Type B pancreatic cell (in vitro differentiated cells): ENCODE results near the gene GDPD4. TPM values are rescaled to one million over a fixed set of nuclear protein-coding genes. Genes with fewer than 3 reads are reported as not detected.

ENCODE experiments used
- DNase-seq: peaks from one replicate; pipeline ENCODE4 v3.0.0; 2021; ENCODE audit warnings: mixed read lengths; ENCODE audit not compliant: unreplicated experiment; ENCODE audit errors: extremely low spot score
- H3K27ac Mint-ChIP-seq: 2 replicates; pipeline ENCODE4 v1.8.0; 2021; ENCODE audit warnings: mild to moderate bottlenecking, mixed read lengths
- H3K27me3 Mint-ChIP-seq: 2 replicates; pipeline ENCODE4 v1.8.0; 2021; ENCODE audit warnings: mixed read lengths
- H3K36me3 Mint-ChIP-seq: 2 replicates; pipeline ENCODE4 v1.8.0; 2021; ENCODE audit warnings: mixed read lengths
- H3K4me1 Mint-ChIP-seq: one replicate; pipeline ENCODE4 v1.8.0; 2021; ENCODE audit warnings: mixed read lengths; ENCODE audit not compliant: unreplicated experiment
- H3K4me3 Mint-ChIP-seq: 2 replicates; pipeline ENCODE4 v1.8.0; 2021; ENCODE audit warnings: mild to moderate bottlenecking, mixed read lengths
- H3K9me3 Mint-ChIP-seq: 2 replicates; pipeline ENCODE4 v1.8.0; 2021; ENCODE audit warnings: mixed read lengths
- total RNA-seq: library from RNA; stranded (reverse); gene quantifications from 2 replicates; pipeline ENCODE4 v1.2.1, GENCODE V29; 2021; ENCODE audit warnings: low replicate concordance
- TF ChIP-seq, protein P1 (sequence below): fragments of 200-600 bp; sonication (generic); conservative IDR thresholded peaks from 2 replicates; pipeline ENCODE4 v1.5.0; 2021; ENCODE audit warnings: antibody characterized with exemption, mild to moderate bottlenecking

GDPD4 gene
- total RNA-seq, 1 donor from 2014 or later: not detected

DNA sequence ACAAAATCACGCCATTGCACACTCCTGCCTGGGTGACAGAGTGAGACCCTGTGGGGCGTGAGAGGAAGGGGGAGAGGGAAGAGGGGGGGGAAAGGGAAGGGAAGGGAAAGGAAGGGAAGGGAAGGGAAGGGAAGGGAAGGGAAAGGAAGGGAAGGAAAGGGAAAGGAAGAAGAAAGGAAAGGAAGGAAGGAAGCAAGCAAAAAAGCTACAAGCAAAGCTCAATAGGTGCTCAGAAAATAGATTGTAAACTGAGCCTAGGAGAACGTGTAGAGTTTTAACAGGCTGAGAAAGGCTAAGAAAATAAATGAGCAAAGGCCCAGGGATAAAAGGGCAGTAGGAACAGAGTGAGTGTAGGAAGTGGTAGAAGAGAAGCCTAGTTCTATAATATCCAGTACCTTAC, 30.8 kb upstream of the GDPD4 start:
- Mint-ChIP-seq H3K27ac (no peak overlapping the region), H3K4me3 (no peak overlapping the region), H3K9me3 (no peaks in the 10 kb centered on the region), H3K27me3 (no peaks in the 10 kb centered on the region), H3K36me3 (peaks cover 21% of the 10 kb centered on the region), H3K4me1 (no peaks in the 10 kb centered on the region)
- DNase-seq: no peak
- TF ChIP-seq, protein P1, sequence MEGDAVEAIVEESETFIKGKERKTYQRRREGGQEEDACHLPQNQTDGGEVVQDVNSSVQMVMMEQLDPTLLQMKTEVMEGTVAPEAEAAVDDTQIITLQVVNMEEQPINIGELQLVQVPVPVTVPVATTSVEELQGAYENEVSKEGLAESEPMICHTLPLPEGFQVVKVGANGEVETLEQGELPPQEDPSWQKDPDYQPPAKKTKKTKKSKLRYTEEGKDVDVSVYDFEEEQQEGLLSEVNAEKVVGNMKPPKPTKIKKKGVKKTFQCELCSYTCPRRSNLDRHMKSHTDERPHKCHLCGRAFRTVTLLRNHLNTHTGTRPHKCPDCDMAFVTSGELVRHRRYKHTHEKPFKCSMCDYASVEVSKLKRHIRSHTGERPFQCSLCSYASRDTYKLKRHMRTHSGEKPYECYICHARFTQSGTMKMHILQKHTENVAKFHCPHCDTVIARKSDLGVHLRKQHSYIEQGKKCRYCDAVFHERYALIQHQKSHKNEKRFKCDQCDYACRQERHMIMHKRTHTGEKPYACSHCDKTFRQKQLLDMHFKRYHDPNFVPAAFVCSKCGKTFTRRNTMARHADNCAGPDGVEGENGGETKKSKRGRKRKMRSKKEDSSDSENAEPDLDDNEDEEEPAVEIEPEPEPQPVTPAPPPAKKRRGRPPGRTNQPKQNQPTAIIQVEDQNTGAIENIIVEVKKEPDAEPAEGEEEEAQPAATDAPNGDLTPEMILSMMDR: no peak

DNA sequence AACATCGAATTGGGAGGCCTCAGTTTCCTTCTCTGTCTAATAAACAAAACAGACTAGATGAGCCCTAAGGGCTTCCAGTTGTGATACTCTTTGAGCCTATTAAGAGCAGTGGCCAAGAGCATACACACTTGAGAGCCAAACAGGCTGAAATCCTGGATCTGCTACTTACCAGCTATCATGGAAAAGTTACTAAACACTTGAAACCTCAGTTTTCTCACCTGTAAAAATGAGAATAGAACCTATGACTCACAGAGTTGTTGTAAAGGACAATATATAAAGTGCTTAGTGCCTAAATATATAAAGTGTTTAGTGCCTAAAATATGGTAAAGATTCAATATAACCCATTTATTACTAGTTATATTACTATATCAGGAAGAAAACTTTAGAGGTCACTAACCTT, 23.7 kb upstream of the GDPD4 start:
- TF ChIP-seq, protein P1: no peak
- H3K27me3 Mint-ChIP-seq: no peaks in the 10 kb centered on the region
- no peaks in the 10 kb centered on the region for H3K9me3 Mint-ChIP-seq
- no peaks in the 10 kb centered on the region for H3K4me1 Mint-ChIP-seq
- H3K4me3 Mint-ChIP-seq: no peak overlapping the region
- DNase-seq: no peak
- H3K27ac Mint-ChIP-seq: no peak overlapping the region
- peaks cover 19% of the 10 kb centered on the region for H3K36me3 Mint-ChIP-seq

DNA sequence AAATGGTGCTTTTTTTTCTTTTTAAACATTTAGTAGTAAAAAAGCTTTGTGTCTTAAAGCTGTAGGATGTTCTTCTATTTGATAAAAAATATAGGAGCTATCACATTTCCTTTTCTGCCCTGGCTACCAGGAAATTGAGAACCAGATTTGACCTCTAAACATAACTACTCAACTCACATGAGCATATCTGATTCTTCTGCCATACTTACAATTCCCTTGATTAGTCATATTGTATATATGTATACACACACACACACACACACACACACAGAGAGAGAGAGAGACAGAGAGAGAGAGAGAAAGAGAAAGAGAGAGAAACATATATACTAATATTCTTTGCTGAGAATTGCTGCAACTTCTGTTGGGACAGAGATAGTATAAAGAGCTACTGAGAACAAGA, 23.0 kb upstream of the GDPD4 start:
- TF ChIP-seq, protein P1: no peak
- H3K4me3 Mint-ChIP-seq: no peak overlapping the region
- H3K27ac Mint-ChIP-seq: no peak overlapping the region
- no peaks in the 10 kb centered on the region for H3K9me3 Mint-ChIP-seq
- no peaks in the 10 kb centered on the region for H3K4me1 Mint-ChIP-seq
- peaks cover 19% of the 10 kb centered on the region for H3K36me3 Mint-ChIP-seq
- DNase-seq: no peak
- no peaks in the 10 kb centered on the region for H3K27me3 Mint-ChIP-seq

DNA sequence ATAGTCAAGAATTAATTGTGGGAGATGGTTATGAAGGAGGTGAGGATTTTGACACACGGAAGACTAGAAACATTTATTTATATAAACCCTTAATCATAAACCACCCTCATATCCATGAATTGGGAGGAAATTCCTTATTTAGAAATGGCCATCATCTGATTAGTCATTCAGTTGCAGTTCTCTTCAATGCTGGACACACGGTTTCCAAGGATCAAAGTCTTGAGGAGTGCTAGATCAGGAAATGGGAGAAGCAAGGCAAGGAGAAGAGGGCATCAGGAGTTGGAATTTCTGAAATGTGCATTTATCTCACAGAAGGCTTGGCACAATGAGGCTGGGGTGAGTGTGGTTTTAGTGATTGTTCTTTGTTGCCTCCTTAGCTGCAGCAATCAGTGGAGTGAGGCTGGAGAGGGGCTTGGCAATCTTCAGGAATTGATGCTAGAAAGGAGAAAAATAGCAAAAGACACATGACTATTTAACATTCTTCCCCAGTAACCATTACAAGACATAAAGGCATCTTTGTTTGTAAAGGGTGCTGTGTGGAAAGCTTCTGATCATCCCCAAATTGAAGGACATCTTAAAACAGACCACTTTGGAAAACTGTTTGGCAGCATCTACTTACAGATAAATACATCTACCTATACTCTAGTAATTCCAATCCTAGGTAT, 21.6 kb upstream of the GDPD4 start:
- no peaks in the 10 kb centered on the region for H3K4me1 Mint-ChIP-seq
- TF ChIP-seq, protein P1: no peak
- no peak overlapping the region for H3K4me3 Mint-ChIP-seq
- no peaks in the 10 kb centered on the region for H3K27me3 Mint-ChIP-seq
- no peak for DNase-seq
- H3K36me3 Mint-ChIP-seq: peaks cover 19% of the 10 kb centered on the region
- H3K27ac Mint-ChIP-seq: no peak overlapping the region
- H3K9me3 Mint-ChIP-seq: no peaks in the 10 kb centered on the region

DNA sequence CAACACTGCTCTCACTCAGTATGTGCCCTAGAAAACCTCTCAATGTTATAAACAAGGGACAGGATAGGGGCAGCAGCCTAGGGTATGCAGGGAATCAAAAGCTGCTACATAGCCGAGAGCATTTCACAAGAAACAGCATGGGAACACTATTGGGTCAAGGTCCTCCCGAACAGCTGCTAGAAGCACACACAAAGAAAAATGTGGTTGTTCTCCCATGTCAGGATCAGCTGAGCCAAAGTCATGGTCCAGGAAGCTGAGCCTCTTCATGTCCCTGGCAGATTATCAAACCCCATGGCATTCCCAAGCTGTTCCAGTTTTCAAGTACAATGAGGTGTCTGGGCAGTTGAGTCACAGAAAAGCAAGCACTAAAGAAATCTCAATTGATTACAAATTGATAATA, 21.0 kb upstream of the GDPD4 start:
- Mint-ChIP-seq H3K4me3 (no peak overlapping the region), H3K9me3 (no peaks in the 10 kb centered on the region), H3K36me3 (peaks cover 15% of the 10 kb centered on the region), H3K4me1 (no peaks in the 10 kb centered on the region), H3K27ac (no peak overlapping the region), H3K27me3 (no peaks in the 10 kb centered on the region)
- TF ChIP-seq, protein P1: no peak
- DNase-seq: no peak
